Cerebellar cortex (tissue), 1 donor: ENCODE data around the gene FBXW5.

Experiments
- DNase-seq: peaks from one replicate; pipeline ENCODE4 v3.0.0-alpha.2; 2015; ENCODE audit warnings: low spot score

FBXW5 gene

GRCh38 chr9:136934277-136934676 is 10.3 kb downstream of the FBXW5 start:
- no peak for DNase-seq

- DNase-seq = no peak
Observed at GRCh38 chr9:136931611-136932130, 12.9 kb downstream of the FBXW5 start.

GRCh38 chr9:136930014-136930413 is 14.5 kb downstream of the FBXW5 start:
- no peak for DNase-seq

GRCh38 chr9:136928591-136928990 is 15.9 kb downstream of the FBXW5 start:
- peak; percentile 68 for DNase-seq

- no peak for DNase-seq
Observed at GRCh38 chr9:136927343-136928271, 16.9 kb downstream of the FBXW5 start.

- no peak for DNase-seq
Observed at GRCh38 chr9:136926749-136927148, 17.8 kb downstream of the FBXW5 start.

- no peak for DNase-seq
Observed at GRCh38 chr9:136926154-136926704, 18.3 kb downstream of the FBXW5 start.

GRCh38 chr9:136925414-136926153 is 19.0 kb downstream of the FBXW5 start:
- no peak for DNase-seq

GRCh38 chr9:136923881-136924280 is 20.7 kb downstream of the FBXW5 start:
- DNase-seq = no peak

GRCh38 chr9:136922540-136922939 is 22.0 kb downstream of the FBXW5 start:
- no peak for DNase-seq

- no peak for DNase-seq
Observed at GRCh38 chr9:136921718-136922117, 22.8 kb downstream of the FBXW5 start.

- DNase-seq = no peak
Observed at GRCh38 chr9:136921307-136921706, 23.2 kb downstream of the FBXW5 start.

GRCh38 chr9:136920734-136921231 is 23.8 kb downstream of the FBXW5 start:
- DNase-seq = no peak

- DNase-seq = no peak
Observed at GRCh38 chr9:136920069-136920468, 24.5 kb downstream of the FBXW5 start.

- no peak for DNase-seq
Observed at GRCh38 chr9:136917902-136918301, 26.6 kb downstream of the FBXW5 start.

GRCh38 chr9:136916330-136917184 is 28.0 kb downstream of the FBXW5 start:
- peak; percentile 44 for DNase-seq

- no peak for DNase-seq
Observed at GRCh38 chr9:136915632-136916329, 28.8 kb downstream of the FBXW5 start.

- no peak for DNase-seq
Observed at GRCh38 chr9:136913701-136914438, 30.7 kb downstream of the FBXW5 start.

GRCh38 chr9:136910901-136911245 is 33.7 kb downstream of the FBXW5 start:
- no peak for DNase-seq
